Ishikawa (cell line): Measurements from ENCODE around the gene ANKFY1.

ENCODE experiments used
- CEBPB ChIP-seq: IDR thresholded peaks from 2 replicates; pipeline ENCODE4 v1.6.1; 2012
- CREB1 ChIP-seq: IDR thresholded peaks from 2 replicates; pipeline ENCODE4 v1.6.1; 2012; ENCODE audit warnings: low read depth
- EGR1 ChIP-seq: IDR thresholded peaks from 2 replicates; pipeline ENCODE4 v1.6.1; 2012
- EP300 ChIP-seq: IDR thresholded peaks from 2 replicates; pipeline ENCODE4 v1.6.1; 2012; ENCODE audit warnings: borderline replicate concordance
- FOXM1 ChIP-seq: IDR thresholded peaks from 2 replicates; pipeline ENCODE4 v1.6.1; 2012; ENCODE audit warnings: low read depth, borderline replicate concordance
- NFIC ChIP-seq: IDR thresholded peaks from 2 replicates; pipeline ENCODE4 v1.6.1; 2012
- RAD21 ChIP-seq: IDR thresholded peaks from 2 replicates; pipeline ENCODE4 v1.6.1; 2012; ENCODE audit warnings: low read depth
- TAF1 ChIP-seq: IDR thresholded peaks from 2 replicates; pipeline ENCODE4 v1.6.1; 2012; ENCODE audit warnings: low read depth, mild to moderate bottlenecking
- TCF12 ChIP-seq: IDR thresholded peaks from 2 replicates; pipeline ENCODE4 v1.6.1; 2012; ENCODE audit warnings: low read depth
- TEAD4 ChIP-seq: IDR thresholded peaks from 2 replicates; pipeline ENCODE4 v1.6.1; 2012
- YY1 ChIP-seq: IDR thresholded peaks from 2 replicates; pipeline ENCODE4 v1.6.1; 2012; ENCODE audit warnings: low read depth
- ZBTB7A ChIP-seq: IDR thresholded peaks from 2 replicates; pipeline ENCODE4 v1.6.1; 2012; ENCODE audit warnings: low read depth
- TF ChIP-seq, protein P1 (sequence below): IDR thresholded peaks from 2 replicates; pipeline ENCODE4 v1.6.1; 2012; ENCODE audit warnings: low read depth, mild to moderate bottlenecking
- TF ChIP-seq, protein P2 (sequence below): IDR thresholded peaks from 2 replicates; pipeline ENCODE4 v1.6.1; 2012
- TF ChIP-seq, protein P3 (sequence below): IDR thresholded peaks from 2 replicates; pipeline ENCODE4 v1.6.1; 2012

ANKFY1 gene

DNA sequence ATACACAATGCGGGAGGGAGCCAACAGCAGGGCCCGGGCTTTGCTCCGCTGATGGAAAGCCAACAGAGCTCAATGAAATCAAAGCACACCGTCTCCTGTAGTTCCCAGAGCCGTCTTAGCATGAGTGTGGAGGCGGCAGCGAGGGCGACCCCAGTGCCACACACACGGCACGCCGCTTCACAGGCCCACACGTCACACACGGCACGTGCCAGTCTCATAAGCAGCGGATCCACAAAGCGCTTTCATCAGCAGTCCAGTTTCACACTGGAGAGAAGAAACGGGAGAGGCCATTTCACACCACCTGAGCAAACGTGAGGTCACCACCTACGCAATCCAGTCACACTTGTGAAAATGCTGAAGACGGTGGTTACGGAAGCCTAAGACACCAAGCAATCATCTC lies 86.0 kb downstream of the ANKFY1 start:
- no peak for TF ChIP-seq NFIC
- no peak for TF ChIP-seq TAF1
- no peak for TF ChIP-seq CEBPB
- no peak for TF ChIP-seq TEAD4
- no peak for TF ChIP-seq FOXM1
- TF ChIP-seq, protein P1, sequence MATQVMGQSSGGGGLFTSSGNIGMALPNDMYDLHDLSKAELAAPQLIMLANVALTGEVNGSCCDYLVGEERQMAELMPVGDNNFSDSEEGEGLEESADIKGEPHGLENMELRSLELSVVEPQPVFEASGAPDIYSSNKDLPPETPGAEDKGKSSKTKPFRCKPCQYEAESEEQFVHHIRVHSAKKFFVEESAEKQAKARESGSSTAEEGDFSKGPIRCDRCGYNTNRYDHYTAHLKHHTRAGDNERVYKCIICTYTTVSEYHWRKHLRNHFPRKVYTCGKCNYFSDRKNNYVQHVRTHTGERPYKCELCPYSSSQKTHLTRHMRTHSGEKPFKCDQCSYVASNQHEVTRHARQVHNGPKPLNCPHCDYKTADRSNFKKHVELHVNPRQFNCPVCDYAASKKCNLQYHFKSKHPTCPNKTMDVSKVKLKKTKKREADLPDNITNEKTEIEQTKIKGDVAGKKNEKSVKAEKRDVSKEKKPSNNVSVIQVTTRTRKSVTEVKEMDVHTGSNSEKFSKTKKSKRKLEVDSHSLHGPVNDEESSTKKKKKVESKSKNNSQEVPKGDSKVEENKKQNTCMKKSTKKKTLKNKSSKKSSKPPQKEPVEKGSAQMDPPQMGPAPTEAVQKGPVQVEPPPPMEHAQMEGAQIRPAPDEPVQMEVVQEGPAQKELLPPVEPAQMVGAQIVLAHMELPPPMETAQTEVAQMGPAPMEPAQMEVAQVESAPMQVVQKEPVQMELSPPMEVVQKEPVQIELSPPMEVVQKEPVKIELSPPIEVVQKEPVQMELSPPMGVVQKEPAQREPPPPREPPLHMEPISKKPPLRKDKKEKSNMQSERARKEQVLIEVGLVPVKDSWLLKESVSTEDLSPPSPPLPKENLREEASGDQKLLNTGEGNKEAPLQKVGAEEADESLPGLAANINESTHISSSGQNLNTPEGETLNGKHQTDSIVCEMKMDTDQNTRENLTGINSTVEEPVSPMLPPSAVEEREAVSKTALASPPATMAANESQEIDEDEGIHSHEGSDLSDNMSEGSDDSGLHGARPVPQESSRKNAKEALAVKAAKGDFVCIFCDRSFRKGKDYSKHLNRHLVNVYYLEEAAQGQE: no peak

DNA sequence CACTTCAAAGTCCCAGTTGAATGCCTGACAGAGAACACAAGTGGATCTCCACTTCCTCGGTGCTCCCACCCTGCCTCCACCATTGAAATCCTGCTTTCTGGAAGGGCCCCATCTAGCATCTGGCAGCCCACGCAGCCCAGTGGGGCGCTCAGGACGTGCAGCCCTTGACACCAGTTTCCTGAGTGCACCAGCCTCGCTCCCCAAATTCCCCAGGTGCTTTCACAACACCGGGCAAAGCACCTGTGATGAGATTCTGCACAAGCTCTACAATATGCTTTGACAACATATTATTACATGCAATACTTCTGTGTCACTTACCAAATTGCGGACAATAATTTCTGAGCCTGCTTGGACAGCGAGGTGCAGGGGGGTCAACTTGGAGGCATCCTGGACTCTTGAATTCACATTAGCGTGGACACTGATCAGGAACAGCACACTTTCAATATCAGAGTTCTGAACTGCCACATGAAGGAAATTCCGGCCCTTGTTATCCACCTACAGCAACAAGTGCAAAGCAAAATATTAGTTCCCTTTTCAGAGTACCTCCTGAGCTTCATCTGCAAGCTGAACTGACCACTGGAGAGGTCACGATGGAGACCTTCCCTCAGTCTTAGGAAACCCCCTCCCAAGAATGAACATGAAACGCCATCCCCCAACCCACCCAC lies 86.8 kb downstream of the ANKFY1 start:
- TF ChIP-seq FOXM1 (no peak), NFIC (no peak), TEAD4 (no peak), ZBTB7A (no peak), TAF1 (no peak), CREB1 (no peak), RAD21 (no peak), EGR1 (no peak), TCF12 (no peak), EP300 (no peak)
- TF ChIP-seq, protein P2, sequence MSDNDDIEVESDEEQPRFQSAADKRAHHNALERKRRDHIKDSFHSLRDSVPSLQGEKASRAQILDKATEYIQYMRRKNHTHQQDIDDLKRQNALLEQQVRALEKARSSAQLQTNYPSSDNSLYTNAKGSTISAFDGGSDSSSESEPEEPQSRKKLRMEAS: no peak
- TF ChIP-seq, protein P1: no peak

DNA sequence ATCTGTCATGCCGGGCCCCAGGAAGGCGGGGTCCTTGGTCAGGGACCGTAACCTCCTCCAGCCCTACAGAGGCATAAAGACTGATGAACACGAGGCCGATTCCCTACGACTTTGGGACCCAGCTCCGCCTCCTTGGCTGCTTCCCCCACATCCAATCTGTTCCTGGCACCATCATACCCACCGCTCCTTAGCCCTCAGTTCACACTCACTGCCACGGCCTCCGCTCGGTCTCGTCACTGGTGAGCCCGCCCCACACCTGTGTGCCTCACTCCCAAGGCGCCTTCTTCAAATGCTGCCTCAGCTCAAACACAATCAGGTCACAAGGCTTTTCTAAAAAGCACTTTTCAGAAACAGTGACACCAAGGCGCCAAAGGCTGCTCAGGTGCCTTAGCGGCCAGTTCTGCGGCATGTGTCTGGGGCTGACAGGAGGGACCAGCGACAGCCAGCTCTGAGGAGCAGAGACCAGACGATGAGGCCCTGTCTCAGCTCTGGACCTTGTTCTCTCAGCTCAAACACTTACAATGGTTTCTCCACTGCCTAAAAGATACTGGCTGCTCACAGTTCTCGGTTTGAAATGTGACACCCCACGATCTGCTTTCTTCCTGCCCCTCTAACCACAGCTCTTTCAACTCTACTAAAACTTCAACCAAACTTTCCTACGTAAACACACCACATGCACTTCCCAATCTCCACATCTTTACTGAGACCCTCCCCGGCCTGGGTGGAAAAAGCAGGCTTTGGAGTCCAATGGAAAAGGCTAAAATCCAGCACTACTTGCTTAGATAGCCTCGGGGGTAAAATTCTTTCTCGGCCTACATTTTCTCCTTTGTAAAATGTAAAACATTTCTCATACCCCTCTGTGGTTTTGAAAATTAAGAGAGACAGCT lies 87.6 kb downstream of the ANKFY1 start:
- no peak for TF ChIP-seq TCF12
- no peak for TF ChIP-seq CEBPB
- TF ChIP-seq EGR1: no peak
- TF ChIP-seq, protein P3, sequence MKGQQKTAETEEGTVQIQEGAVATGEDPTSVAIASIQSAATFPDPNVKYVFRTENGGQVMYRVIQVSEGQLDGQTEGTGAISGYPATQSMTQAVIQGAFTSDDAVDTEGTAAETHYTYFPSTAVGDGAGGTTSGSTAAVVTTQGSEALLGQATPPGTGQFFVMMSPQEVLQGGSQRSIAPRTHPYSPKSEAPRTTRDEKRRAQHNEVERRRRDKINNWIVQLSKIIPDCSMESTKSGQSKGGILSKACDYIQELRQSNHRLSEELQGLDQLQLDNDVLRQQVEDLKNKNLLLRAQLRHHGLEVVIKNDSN: no peak
- TF ChIP-seq, protein P1: no peak
- TF ChIP-seq CREB1: no peak
- TF ChIP-seq NFIC: no peak
- TF ChIP-seq, protein P2: no peak
- TF ChIP-seq TAF1: no peak
- no peak for TF ChIP-seq YY1
- TF ChIP-seq ZBTB7A: no peak
- no peak for TF ChIP-seq EP300
- no peak for TF ChIP-seq RAD21
- TF ChIP-seq TEAD4: no peak
- no peak for TF ChIP-seq FOXM1

DNA sequence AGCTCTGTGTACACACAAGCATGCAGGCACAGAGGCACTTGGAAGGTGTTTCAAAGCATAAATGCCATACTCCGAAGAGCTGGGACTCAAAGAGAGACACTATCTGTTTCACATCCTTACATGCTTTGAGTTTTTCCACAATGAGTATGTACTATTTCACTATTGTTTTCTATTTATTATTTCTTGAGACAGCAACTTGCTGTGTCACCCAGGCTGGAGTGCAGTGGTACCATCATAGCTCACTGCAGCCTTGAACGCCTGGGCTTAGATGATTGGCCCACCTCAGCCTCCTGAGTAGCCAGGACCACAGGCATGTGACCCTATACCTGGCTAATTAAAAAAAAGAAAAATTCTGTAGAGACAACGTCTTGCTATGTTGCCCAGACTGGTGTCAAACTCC lies 89.2 kb downstream of the ANKFY1 start:
- TF ChIP-seq EP300 (no peak), EGR1 (no peak), RAD21 (no peak), CREB1 (no peak), YY1 (no peak)

DNA sequence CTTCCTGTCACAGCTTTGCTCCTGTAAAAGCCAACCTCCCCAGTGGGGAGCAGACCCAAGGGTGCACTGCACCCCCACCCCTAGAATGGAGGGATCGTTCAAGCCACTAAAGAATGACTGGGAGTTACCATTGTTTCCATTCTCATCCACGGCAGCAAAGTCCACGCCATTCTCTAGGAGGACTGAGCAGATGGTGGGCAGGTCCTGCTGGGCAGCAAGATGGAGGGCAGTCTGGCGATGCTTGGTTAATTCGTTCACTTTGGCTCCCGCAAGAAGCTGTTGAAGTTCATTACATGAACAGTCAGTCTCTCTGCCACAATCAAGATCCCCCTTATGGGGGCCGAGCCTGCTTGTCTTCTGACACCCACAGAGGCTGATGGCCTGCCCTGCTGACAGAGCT lies 90.0 kb downstream of the ANKFY1 start:
- TF ChIP-seq CREB1: no peak
- TF ChIP-seq TAF1: no peak
- TF ChIP-seq CEBPB: no peak
- no peak for TF ChIP-seq ZBTB7A
- TF ChIP-seq, protein P2: no peak
- no peak for TF ChIP-seq RAD21
- no peak for TF ChIP-seq TCF12
